NT2/D1 (cell line): Measurements from ENCODE around the gene USO1.
"Not testable (repeated sequence)": the region's sequence is repeated elsewhere in the genome, so short reads cannot be mapped to it uniquely, and the experiment has no call there.

ENCODE experiments used
- DNase-seq: peaks from one replicate; pipeline ENCODE4 v3.0.0-alpha.2; 2011; ENCODE audit warnings: low read depth, low spot score
- H3K27me3 ChIP-seq: 2 replicates; pipeline ENCODE4 v1.6.0; 2011; ENCODE audit warnings: mild to moderate bottlenecking; ENCODE audit not compliant: insufficient read length, insufficient read depth
- H3K36me3 ChIP-seq: 2 replicates; pipeline ENCODE4 v1.6.1; 2011; ENCODE audit warnings: mild to moderate bottlenecking, low read length, mixed read lengths; ENCODE audit not compliant: insufficient read depth, insufficient read length
- H3K4me1 ChIP-seq: 2 replicates; pipeline ENCODE4 v1.5.1; 2011; ENCODE audit not compliant: insufficient read depth, insufficient read length
- H3K4me3 ChIP-seq: 2 replicates; pipeline ENCODE4 v1.5.1; 2011; ENCODE audit warnings: low read depth; ENCODE audit not compliant: insufficient read length
- H3K9ac ChIP-seq: 2 replicates; pipeline ENCODE4 v1.6.0; 2011; ENCODE audit warnings: low read depth; ENCODE audit not compliant: insufficient read length
- H3K9me3 ChIP-seq: 2 replicates; pipeline ENCODE4 v1.5.1; 2011; ENCODE audit warnings: mild to moderate bottlenecking, low read length; ENCODE audit not compliant: insufficient read depth
- SUZ12 ChIP-seq: IDR thresholded peaks from 2 replicates; pipeline ENCODE4 v1.6.1; 2011; ENCODE audit not compliant: insufficient read length, insufficient read depth; ENCODE audit errors: extremely low read depth
- YY1 ChIP-seq: IDR thresholded peaks from 2 replicates; pipeline ENCODE4 v1.6.1; 2011; ENCODE audit not compliant: insufficient read length, insufficient read depth
- ZNF274 ChIP-seq: IDR thresholded peaks from 2 replicates; pipeline ENCODE4 v1.6.1; 2011; ENCODE audit warnings: mild to moderate bottlenecking, low read depth, low read length

Gene USO1

GRCh38 chr4:75723163-75724065, 963 bp upstream of the USO1 start:
- no peak for TF ChIP-seq SUZ12
- no peak for TF ChIP-seq YY1
- no peak for TF ChIP-seq ZNF274
- no peak for DNase-seq
- H3K9me3 ChIP-seq: no peaks in the 10 kb centered on the region

GRCh38 chr4:75724867-75725724, 719 bp downstream of the USO1 start:
- Histone ChIP-seq H3K9ac (peak overlapping the region; percentile 96), H3K4me3 (peak overlapping the region; percentile 87), H3K9me3 (no peaks in the 10 kb centered on the region), H3K36me3 (peaks cover 19% of the 10 kb centered on the region), H3K27me3 (no peaks in the 10 kb centered on the region), H3K4me1 (peaks cover 3% of the 10 kb centered on the region)
- TF ChIP-seq YY1 (no peak), ZNF274 (no peak), SUZ12 (no peak)
- DNase-seq: no peak

More at GRCh38 chr4:75723163-75724065, 963 bp upstream of the USO1 start:
- peak overlapping the region; percentile 86 for H3K9ac ChIP-seq
- peak overlapping the region; percentile 87 for H3K4me3 ChIP-seq
- H3K4me1 ChIP-seq: peaks cover 3% of the 10 kb centered on the region
- no peaks in the 10 kb centered on the region for H3K27me3 ChIP-seq
- H3K36me3 ChIP-seq: peaks cover 23% of the 10 kb centered on the region

GRCh38 chr4:75725942-75726538, 1.7 kb downstream of the USO1 start:
- H3K9ac ChIP-seq: peak overlapping the region; percentile 96
- peak overlapping the region; percentile 87 for H3K4me3 ChIP-seq
- H3K36me3 ChIP-seq: peaks cover 19% of the 10 kb centered on the region
- H3K9me3 ChIP-seq, DNase-seq, H3K4me1 ChIP-seq, H3K27me3 ChIP-seq: not testable (repeated sequence)

GRCh38 chr4:75726577-75726976, 2.2 kb downstream of the USO1 start:
- Histone ChIP-seq H3K36me3 (peaks cover 16% of the 10 kb centered on the region), H3K9me3 (no peaks in the 10 kb centered on the region), H3K4me1 (no peaks in the 10 kb centered on the region), H3K4me3 (peak overlapping the region; percentile 21), H3K27me3 (no peaks in the 10 kb centered on the region), H3K9ac (peak overlapping the region; percentile 96)
- DNase-seq: no peak
- no peak for TF ChIP-seq SUZ12
- no peak for TF ChIP-seq YY1
- no peak for TF ChIP-seq ZNF274

GRCh38 chr4:75727073-75727472, 2.7 kb downstream of the USO1 start:
- no peak for DNase-seq
- no peak overlapping the region for H3K9ac ChIP-seq
- H3K27me3 ChIP-seq: no peaks in the 10 kb centered on the region
- H3K9me3 ChIP-seq: no peaks in the 10 kb centered on the region
- H3K4me1 ChIP-seq: no peaks in the 10 kb centered on the region
- TF ChIP-seq ZNF274: no peak
- no peak for TF ChIP-seq SUZ12
- TF ChIP-seq YY1: no peak
- peaks cover 12% of the 10 kb centered on the region for H3K36me3 ChIP-seq
- H3K4me3 ChIP-seq: peak overlapping the region; percentile 21

GRCh38 chr4:75729836-75730235, 5.5 kb downstream of the USO1 start:
- Histone ChIP-seq H3K9me3 (no peaks in the 10 kb centered on the region), H3K27me3 (no peaks in the 10 kb centered on the region), H3K9ac (no peak overlapping the region), H3K4me1 (no peaks in the 10 kb centered on the region), H3K4me3 (no peak overlapping the region), H3K36me3 (peaks cover 6% of the 10 kb centered on the region)
- TF ChIP-seq SUZ12 (no peak), ZNF274 (no peak), YY1 (no peak)
- no peak for DNase-seq

GRCh38 chr4:75733369-75733768, 9.0 kb downstream of the USO1 start:
- Histone ChIP-seq H3K9me3 (no peaks in the 10 kb centered on the region), H3K9ac (no peak overlapping the region), H3K4me1 (no peaks in the 10 kb centered on the region), H3K27me3 (no peaks in the 10 kb centered on the region), H3K4me3 (no peak overlapping the region), H3K36me3 (peaks cover 9% of the 10 kb centered on the region)
- TF ChIP-seq ZNF274: no peak
- TF ChIP-seq SUZ12: no peak
- TF ChIP-seq YY1: no peak
- DNase-seq: no peak
